ENCODE data around the gene TRERF1.

DNA sequence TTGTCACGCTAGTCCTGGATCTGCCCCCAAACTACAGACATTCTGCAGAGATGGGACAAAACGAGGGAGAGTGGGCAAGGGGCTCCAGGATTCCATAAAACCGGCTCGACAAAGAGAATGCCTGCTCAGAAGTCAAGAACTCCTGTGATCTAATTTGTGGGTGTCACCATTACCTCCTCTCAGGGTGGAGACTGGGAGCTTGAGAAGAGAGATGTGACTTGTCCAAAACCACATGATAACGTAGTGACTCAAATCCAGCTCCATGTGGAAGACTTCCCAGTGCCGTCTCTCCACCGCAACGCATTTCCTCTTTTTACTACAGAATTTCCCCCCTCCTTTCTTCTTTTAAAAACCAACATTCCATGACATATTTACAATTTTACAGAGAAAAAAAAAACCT lies 44.3 kb downstream of the TRERF1 start:
- no peak for TF ChIP-seq POLR2AphosphoS5 (IDR thresholded peaks at IDR 0.05; ENCODE audit: borderline replicate concordance, low read depth, low read length)
- no peak for TF ChIP-seq FOXP2 (optimal IDR thresholded peaks at IDR 0.05; ENCODE audit: control extremely low read depth, extremely low read length, insufficient read depth)

Measured in SK-N-MC (cell line).